NCI-H1048 (cell line): ENCODE measurements around the gene MXI1.
"Not testable (repeated sequence)": the region's sequence is repeated elsewhere in the genome, so short reads cannot be mapped to it uniquely, and the experiment has no call there.

Experiments
- DNase-seq: peaks from one replicate; lab custom pipeline; 2025; lab: John Stamatoyannopoulos, UW

MXI1 gene

DNA sequence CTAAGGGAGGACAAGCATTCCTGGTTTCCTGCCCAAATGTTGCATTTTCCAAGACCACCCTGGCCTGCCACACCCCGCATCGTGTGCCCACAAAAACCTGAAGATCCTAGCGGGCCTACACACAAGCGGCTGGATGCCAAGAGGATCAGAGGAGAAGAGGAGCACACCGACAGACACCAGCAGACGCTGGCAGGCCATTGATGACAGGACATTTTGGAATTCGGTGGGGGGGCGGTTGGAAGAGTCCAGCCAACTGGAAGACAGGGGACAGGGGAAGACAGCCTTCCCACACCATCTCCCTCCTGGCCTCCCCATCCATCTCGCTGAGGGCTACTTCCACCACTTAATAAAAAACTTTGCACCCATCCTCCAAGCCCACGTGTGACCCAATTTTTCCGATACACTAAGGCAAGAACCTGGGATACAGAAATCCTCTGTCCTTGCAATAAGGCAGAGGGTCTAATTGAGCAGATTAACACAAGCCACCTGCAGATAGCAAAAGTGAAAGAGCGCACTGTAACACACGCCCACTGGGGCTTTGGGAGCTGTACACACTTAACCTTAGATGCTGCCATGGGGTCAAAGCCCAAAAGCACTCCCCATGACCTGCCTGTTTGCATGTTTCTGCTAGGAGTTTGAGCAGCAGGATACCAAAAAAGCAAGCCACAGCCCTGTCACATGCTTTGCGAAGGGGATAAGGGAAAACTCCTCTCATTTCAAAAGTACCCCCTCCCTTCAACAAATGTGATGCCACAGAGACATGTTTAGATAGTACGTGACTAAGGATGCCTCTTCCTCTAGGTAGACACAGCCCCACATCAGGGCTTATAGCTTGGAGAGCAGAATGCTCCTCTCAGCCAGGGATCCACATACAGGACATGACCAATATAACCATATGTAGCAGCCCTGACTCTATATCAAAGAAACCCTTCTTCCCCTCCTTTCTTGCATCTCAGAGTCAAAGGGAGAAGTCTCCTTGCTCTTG, 110.8 kb downstream of the MXI1 start:
- no peak for DNase-seq

GRCh38 chr10:110321869-110322620, 114.6 kb downstream of the MXI1 start:
- no peak for DNase-seq

- DNase-seq: no peak
Observed at GRCh38 chr10:110323503-110323902, 116.1 kb downstream of the MXI1 start.

GRCh38 chr10:110324201-110324804, 116.9 kb downstream of the MXI1 start:
- DNase-seq: no peak

DNA sequence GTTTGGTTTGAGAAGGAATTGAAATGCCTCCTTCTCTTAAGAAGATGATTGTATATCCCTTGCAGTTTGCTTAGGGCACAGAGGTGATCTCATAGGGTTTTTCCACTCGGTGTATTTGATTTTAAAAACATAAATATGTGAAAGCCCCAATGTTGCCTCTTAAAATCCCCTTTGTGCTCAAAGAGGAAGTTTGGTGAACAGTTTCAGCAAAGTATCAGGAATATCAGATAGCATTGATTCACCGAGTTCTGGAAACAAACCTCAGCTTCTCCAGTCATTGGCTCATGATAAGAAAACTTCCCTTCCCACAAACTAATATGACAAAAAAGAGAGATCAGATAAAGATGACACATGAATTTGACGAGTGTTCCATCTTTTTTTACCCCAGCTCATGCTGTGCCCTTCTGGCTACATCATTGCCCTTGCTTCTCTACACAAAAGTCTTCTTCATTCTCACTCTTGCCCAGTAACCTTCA, 117.4 kb downstream of the MXI1 start:
- DNase-seq: no peak

DNA sequence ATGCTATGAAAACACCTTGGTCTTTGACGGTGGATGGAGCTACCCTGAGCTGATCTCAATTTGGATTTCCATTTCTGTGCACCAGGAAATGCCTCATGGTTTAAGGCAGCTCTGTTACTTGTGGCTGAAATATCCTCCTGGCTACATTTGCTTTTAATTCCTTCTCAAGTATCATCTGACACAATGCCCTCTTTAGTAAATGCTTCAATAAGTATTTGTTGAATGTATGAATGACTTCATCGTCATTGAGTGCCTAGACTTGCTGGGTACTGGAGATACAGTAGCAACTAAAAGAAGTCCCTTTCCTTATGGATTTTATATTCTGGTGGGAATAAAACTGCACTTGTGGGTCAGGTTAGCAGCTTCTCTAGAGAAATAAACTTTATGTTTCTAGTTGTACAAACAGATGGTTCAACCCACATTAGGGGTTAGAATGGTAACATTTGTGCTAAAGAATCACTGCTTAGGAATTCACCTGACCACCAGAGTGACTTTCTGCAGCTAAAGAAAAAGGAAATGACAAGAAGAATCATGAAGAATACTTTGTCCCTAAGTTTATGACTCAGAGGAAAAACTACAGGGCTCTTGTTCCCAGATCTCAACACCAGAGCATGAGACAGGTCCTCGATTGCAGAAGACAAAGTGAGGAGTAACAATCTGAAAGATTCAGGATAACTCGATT, 119.1 kb downstream of the MXI1 start:
- no peak for DNase-seq

- no peak for DNase-seq
Observed at GRCh38 chr10:110327262-110327914, 120.0 kb downstream of the MXI1 start.

GRCh38 chr10:110330675-110331074, 123.3 kb downstream of the MXI1 start:
- DNase-seq: no peak

GRCh38 chr10:110331226-110331795, 123.9 kb downstream of the MXI1 start:
- not testable (repeated sequence) for DNase-seq

GRCh38 chr10:110334061-110334656, 126.8 kb downstream of the MXI1 start:
- no peak for DNase-seq

DNA sequence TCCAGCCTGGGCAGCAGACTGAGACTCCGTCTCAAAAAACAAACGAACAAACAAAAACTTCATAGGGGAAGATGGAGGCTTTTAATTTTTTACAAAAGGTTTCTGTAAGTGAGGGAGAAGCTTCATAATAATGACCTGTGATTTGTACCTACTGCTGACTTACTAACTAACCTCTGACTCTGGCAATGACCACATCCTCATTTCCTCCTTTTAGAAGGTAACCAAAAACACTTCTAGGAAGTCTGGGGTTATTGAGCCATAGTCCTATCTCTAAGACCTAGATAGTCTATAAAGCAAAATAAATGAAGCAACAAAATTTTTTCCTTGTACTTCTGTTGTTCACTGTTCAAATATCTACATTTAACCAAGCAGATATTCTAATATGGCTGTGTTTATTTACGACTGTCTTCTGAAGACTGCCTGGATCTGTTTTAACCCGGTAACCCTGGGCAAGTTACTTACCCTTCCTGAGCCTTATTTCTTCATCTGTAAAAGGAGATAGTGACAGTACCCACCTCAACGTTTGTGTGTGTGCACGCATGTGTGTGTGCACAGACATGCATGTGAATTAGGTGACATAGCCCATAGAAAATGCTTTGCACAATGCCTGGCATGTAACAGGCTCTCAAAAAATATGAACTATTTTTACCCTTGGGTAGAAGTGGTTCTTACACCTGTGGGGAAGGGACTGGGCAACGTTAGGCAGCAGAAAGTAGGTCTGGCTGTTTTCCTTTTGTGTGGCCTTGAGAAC, 128.1 kb downstream of the MXI1 start:
- DNase-seq: no peak

DNA sequence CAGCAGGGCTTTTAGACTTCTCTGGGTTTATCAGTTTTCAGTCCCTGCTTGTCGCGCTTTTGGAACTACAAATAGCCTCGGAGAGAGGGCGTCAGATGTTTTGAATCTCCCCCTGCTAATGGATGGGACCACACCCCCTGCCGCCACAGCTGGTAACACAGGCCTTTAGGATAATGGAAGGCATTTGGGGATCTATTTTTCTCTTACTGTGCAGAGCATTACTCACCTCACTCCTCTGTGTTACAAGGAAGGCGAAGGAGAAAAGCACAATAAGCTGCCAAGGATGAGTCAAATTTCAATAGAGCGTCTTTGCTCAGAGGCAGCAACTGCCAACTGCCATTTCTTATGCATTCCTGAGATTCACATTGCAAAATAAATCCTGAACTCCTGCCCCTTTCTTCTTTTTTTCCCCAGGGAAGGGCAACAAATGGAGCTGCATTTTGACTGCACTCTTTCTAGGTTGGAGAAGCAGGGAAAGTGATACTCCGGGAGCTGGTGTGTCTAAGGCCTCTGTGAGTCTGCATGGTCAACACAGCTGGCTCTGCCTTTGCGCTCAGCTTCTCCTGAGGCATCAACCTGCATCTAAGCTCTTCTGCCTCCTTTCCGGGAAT, 128.8 kb downstream of the MXI1 start:
- DNase-seq: no peak
